ENCODE results near the gene GEMIN2.
A peak's percentile ranks its signal among the peaks of the same experiment; 100 is the strongest.
"Not testable (repeated sequence)": the region's sequence is repeated elsewhere in the genome, so short reads cannot be mapped to it uniquely, and the experiment has no call there.

GEMIN2 gene

DNA sequence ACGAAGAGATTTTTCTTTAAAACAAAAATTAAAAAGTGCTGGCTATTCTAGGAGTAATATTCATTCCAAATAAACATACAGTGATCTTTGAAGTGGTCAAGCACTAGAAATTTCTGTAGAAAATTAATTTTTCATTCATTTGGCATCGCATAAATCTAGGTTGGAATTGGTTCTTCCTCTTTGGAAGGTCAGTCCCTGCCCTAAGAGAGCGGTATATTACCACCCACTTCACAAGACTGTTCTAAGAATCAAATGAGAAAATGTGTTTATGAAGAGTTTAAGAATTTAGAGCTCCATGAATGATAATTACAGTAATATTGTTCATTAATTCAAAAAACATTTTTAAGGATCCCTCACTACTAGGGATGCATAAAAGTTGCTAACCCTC lies 444 bp upstream of the GEMIN2 start:
- no peak for DNase-seq

- no peak for DNase-seq
Measured at GRCh38 chr14:39122330-39123138, 8.4 kb downstream of the GEMIN2 start.

DNA sequence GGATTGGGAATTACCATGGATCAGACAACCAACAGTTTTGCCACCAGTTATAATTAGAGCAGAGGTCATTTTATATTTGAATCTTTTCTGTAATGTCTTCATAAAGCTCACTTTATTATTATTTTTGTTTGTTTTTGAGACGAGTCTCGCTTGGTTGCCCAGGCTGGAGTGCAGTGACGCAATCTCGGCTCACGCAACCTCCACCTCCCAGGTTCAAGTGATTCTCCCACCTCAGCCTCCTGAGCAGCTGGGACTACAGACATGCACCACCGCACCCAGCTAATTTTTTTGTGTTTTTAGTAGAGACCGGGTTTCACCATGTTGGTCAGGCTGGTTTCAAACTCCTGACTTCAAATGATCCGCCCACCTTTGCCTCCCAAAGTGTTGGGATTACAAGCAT lies 23.7 kb downstream of the GEMIN2 start:
- not testable (repeated sequence) for DNase-seq

DNA sequence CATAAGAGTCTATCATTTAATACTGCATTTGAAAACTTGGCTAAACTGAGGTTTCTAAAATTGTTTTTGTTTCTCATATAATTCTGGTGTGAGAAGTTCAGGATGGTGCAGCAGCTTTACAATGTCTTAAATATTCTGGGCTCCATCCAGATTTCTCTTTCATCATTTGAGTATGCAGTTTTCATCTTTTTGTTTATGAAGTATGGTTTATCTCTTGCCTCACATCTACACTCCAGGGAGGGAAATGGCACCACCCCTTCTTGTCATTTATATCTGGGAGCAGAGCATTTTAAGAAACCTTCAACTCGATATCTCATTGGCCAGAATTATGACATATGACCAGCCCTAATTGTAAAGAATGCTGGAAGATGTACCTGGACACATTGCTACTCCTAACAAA lies 24.3 kb downstream of the GEMIN2 start:
- no peak for DNase-seq

GRCh38 chr14:39140170-39140569 lies 26.0 kb downstream of the GEMIN2 start:
- no peak for DNase-seq

GRCh38 chr14:39141623-39142022 lies 27.5 kb downstream of the GEMIN2 start:
- not testable (repeated sequence) for DNase-seq

- not testable (repeated sequence) for DNase-seq
Measured at GRCh38 chr14:39143226-39143625, 29.1 kb downstream of the GEMIN2 start.

DNA sequence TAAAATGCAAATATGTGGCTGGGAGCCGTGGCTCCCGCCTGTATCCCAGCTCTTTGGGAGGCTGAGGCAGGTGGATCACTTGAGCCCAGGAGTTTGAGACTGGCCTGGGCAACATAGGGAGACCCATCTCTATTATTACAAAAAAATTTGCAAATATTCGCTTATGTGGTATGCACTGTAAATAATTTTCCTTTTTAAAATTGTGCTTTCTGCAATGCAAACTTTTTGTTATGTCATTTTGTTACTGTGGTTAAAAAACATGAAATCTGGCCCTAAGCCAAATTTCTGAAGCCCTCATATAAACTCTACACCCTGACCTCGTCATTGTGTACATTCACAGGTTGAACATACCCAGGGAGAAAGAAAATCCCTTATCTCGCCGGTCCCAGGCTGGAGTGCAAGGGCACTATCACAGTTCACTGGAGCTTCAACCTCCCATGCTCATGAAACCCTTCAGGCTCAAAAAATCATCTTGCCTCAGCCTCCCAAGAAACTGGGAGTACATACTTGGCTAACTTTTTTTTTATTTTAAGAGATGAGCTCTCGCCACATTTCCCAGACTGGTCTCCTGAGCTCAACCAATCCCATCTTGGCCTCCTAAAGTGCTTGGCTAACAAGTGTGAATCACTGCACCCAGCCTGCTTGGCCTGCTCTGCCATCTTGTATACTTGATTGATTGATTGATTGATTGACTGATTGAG lies 31.3 kb downstream of the GEMIN2 start:
- no peak for DNase-seq

- no peak for DNase-seq
Measured at GRCh38 chr14:39154594-39155189, 40.6 kb downstream of the GEMIN2 start.

- no peak for DNase-seq
Measured at GRCh38 chr14:39157491-39157890, 43.4 kb downstream of the GEMIN2 start.

- DNase-seq = no peak
Measured at GRCh38 chr14:39158222-39158858, 44.2 kb downstream of the GEMIN2 start.

DNA sequence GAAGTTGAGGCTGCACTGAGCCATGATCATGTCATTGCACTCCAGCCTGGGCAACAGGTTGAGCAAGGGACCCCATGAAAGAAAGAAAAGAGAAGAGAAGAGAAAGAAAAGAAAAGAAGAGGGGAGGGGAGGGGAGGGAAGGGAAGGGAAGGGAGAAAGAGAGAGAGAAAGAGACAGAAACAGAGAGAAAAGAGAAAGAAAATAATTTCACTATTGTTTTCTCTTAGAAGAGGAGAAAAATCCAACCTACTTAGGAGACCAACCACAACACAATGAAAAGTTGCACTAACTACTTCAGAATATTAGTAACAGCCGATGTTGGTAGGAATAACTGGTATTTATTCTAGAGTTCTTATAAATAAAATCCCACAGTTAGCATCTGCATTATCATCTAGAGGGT lies 46.4 kb downstream of the GEMIN2 start:
- DNase-seq = no peak

GRCh38 chr14:39167797-39168320 lies 53.7 kb downstream of the GEMIN2 start:
- not testable (repeated sequence) for DNase-seq

DNA sequence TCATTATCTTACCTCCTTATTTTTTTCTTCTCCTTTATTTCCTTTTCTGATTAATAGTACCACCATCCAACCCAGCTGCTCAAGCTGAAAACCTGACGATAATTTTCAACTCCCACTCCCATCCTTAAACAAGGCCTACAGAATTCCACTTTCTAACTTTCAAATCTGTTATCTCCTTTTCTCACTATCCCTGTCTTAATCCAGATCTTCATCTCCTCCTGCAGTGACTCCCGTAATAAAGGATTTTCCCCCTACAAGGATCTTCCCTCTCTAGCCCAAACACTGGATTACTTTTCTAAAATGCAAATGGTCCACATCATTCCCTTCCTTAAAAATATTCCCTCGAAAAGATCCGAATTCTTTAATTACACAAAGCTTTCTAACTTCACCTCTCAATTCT lies 54.5 kb downstream of the GEMIN2 start:
- DNase-seq = no peak

DNA sequence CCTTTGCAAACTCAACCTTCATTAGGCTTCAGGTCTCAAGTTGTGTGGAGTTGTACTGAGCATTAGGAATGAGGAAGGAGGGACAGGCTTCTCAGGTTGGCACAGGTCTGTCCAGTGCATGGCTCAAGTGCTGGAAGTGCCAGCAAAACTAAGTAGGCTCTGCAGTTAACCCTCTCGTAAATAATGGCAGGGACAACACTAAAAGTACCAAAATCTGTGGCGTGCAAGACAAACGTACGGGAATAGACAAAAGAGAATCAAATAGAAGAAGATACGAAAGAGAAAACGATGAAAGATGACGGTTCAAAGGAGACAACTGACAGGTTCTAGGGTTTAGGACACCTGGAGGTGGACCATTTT lies 55.4 kb downstream of the GEMIN2 start:
- DNase-seq = no peak

DNA sequence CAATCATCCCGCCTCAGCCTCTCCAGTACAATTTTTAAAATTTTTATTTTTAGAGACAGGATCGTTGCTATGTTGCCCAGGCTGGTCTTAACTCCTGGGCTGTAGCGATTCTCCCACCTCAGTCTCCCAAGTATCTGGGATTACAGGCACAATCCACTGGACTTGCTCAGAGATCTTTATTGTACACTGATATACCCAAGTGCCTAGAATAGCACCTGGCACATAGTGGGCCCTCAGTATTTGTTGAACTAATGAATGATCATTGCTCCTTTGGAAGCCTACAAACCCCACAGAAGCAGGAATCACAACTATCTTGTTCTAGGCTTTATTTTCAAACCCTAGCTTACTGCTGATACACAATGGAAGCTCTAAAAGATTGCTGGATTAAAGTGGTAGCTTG lies 59.1 kb downstream of the GEMIN2 start:
- DNase-seq = no peak

DNA sequence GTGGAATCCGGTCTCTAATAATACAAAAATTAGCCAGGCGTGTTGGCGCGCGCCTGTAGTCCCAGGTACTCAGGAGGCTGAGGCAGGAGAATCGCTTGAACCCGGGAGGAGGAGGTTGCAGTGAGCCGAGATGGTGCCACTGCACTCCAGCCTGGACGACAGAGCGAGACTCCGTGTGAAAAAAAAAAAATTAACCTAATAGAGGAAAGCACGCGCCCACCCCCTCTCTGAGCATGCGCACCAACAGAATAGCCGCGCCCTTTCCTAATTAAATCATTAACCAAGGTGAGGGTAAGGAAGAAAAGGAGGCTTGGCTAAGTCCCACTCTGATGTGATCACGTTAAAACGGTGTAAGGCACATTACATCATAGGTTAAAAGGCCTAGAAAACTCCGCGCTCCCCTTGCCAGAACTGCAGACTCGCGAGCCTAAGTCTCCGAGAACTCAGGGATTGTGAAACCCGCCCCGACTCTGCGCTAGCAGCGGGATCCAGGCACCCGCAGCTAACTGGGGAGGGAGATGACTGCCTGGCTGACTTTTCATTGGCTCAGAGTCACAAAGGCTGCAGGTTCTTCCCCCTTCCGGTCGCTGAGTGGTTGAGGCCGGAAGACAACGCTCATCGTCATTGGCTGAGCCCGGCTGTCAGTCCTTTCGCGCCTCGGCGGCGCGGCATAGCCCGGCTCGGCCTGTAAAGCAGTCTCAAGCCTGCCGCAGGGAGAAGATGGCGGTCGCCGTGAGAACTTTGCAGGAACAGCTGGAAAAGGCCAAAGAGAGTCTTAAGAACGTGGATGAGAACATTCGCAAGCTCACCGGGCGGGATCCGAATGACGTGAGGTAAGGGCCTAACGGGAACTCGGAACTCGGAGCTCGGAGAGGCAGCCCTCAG lies 60.7 kb downstream of the GEMIN2 start, which contains the start of gene PNN:
PNN (plus strand) TSS at position 695 of the 885 bp plus-strand sequence; CDS start at position 721, 26 bp downstream.
- DNase-seq = peak; percentile 95

GRCh38 chr14:39175445-39176262 lies 61.5 kb downstream of the GEMIN2 start:
- DNase-seq = no peak

GRCh38 chr14:39176263-39177167 lies 62.4 kb downstream of the GEMIN2 start:
- no peak for DNase-seq

- DNase-seq = no peak
Measured at GRCh38 chr14:39177168-39177545, 63.0 kb downstream of the GEMIN2 start.
